Prostate gland (tissue), 2 donors: ENCODE data around the gene KIF11.

Experiments used
- POLR2A ChIP-seq: fragments of 450-650 bp; IDR thresholded peaks from one replicate; pipeline ENCODE4 v1.6.1; 2016; ENCODE audit warnings: antibody characterized with exemption, mild to moderate bottlenecking
- TF ChIP-seq, protein P1 (sequence below), 4 experiments: fragments of 200-600 bp in 2 of 4; fragments of 450-650 bp in 2 of 4; sonication (generic) in 2 of 4; IDR thresholded peaks; 1 replicate in 3 of 4; 2 replicates in 1 of 4; pipeline ENCODE4 v1.5.1; 2016 to 2019; ENCODE audit warnings: antibody characterized with exemption in 4 of 4, mild to moderate bottlenecking in 2 of 4, moderate library complexity in 2 of 4

- TF ChIP-seq, protein P1, sequence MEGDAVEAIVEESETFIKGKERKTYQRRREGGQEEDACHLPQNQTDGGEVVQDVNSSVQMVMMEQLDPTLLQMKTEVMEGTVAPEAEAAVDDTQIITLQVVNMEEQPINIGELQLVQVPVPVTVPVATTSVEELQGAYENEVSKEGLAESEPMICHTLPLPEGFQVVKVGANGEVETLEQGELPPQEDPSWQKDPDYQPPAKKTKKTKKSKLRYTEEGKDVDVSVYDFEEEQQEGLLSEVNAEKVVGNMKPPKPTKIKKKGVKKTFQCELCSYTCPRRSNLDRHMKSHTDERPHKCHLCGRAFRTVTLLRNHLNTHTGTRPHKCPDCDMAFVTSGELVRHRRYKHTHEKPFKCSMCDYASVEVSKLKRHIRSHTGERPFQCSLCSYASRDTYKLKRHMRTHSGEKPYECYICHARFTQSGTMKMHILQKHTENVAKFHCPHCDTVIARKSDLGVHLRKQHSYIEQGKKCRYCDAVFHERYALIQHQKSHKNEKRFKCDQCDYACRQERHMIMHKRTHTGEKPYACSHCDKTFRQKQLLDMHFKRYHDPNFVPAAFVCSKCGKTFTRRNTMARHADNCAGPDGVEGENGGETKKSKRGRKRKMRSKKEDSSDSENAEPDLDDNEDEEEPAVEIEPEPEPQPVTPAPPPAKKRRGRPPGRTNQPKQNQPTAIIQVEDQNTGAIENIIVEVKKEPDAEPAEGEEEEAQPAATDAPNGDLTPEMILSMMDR (IDR thresholded peaks at IDR 0.05), result no peak
- TF ChIP-seq POLR2A, result no peak
Measured at GRCh38 chr10:92693534-92693893, 100.6 kb downstream of the KIF11 start.
